ENCODE data around the gene CACNB4. TPM values are rescaled to one million over a fixed set of nuclear protein-coding genes. Genes with fewer than 3 reads are reported as not detected.
A peak's percentile ranks its signal among the peaks of the same experiment; 100 is the strongest.

CACNB4 gene
- total RNA-seq, 1 donor, result 0.43 TPM

GRCh38 chr2:151809073-151809383 is 289.8 kb downstream of the CACNB4 start:
- no peak for DNase-seq (ENCODE audit: low read depth)
- no peak for TF ChIP-seq CTCF (IDR thresholded peaks at IDR 0.05; ENCODE audit: insufficient read depth, low read depth, low read length)
- H3K4me3 ChIP-seq (ENCODE audit: low read depth, low read length), result no peak overlapping the region

- DNase-seq (ENCODE audit: low read depth), result peak; percentile 28
- no peak overlapping the region for H3K4me3 ChIP-seq (ENCODE audit: low read depth, low read length)
- peak; percentile 43 for TF ChIP-seq CTCF (IDR thresholded peaks at IDR 0.05; ENCODE audit: insufficient read depth, low read depth, low read length)
These were observed 290.4 kb downstream of the CACNB4 start for GRCh38 chr2:151808258-151809072.

- no peak for TF ChIP-seq CTCF (IDR thresholded peaks at IDR 0.05; ENCODE audit: insufficient read depth, low read depth, low read length)
- no peak for DNase-seq (ENCODE audit: low read depth)
- H3K4me3 ChIP-seq (ENCODE audit: low read depth, low read length), result no peak overlapping the region
These were observed 292.9 kb downstream of the CACNB4 start for GRCh38 chr2:151805961-151806360.

GRCh38 chr2:151805343-151805742 is 293.5 kb downstream of the CACNB4 start:
- TF ChIP-seq CTCF (IDR thresholded peaks at IDR 0.05; ENCODE audit: insufficient read depth, low read depth, low read length), result no peak

GRCh38 chr2:151803811-151804210 is 295.0 kb downstream of the CACNB4 start:
- no peak for TF ChIP-seq CTCF (IDR thresholded peaks at IDR 0.05; ENCODE audit: insufficient read depth, low read depth, low read length)
- no peak for DNase-seq (ENCODE audit: low read depth)
- H3K4me3 ChIP-seq (ENCODE audit: low read depth, low read length), result no peak overlapping the region

More at GRCh38 chr2:151805343-151805742, 293.5 kb downstream of the CACNB4 start:
- DNase-seq (ENCODE audit: low read depth), result no peak
- H3K4me3 ChIP-seq (ENCODE audit: low read depth, low read length), result no peak overlapping the region

- no peak overlapping the region for H3K4me3 ChIP-seq (ENCODE audit: low read depth, low read length)
- DNase-seq (ENCODE audit: low read depth), result no peak
- TF ChIP-seq CTCF (IDR thresholded peaks at IDR 0.05; ENCODE audit: insufficient read depth, low read depth, low read length), result no peak
These were observed 296.5 kb downstream of the CACNB4 start for GRCh38 chr2:151802315-151802714.

GRCh38 chr2:151799886-151800292 is 299.0 kb downstream of the CACNB4 start:
- TF ChIP-seq CTCF (IDR thresholded peaks at IDR 0.05; ENCODE audit: insufficient read depth, low read depth, low read length), result no peak
- no peak for DNase-seq (ENCODE audit: low read depth)
- H3K4me3 ChIP-seq (ENCODE audit: low read depth, low read length), result no peak overlapping the region

Measured in fibroblast of villous mesenchyme (primary cell).